SK-N-SH treated with all-trans-retinoic acid at 6 μM for 48 hours (cell line): ENCODE measurements around the gene PITPNC1.
A peak's percentile ranks its signal among the peaks of the same experiment; 100 is the strongest.

Source experiments
- ATAC-seq: fragments of 200-7000 bp; cut with Tn5 transposase; 3 replicates; pipeline ENCODE4 v1.9.1; 2020; ENCODE audit warnings: mild to moderate bottlenecking, moderate library complexity
- BACH2 ChIP-seq: fragments of 250-450 bp; sonication (Bioruptor Pico); IDR thresholded peaks from 2 replicates; pipeline ENCODE4 v1.9.0; 2021; ENCODE audit warnings: mild to moderate bottlenecking, borderline replicate concordance
- CSDC2 ChIP-seq: fragments of 250-450 bp; sonication (Bioruptor Pico); IDR thresholded peaks from 2 replicates; pipeline ENCODE4 v1.5.0; 2020; ENCODE audit warnings: mild to moderate bottlenecking, moderate library complexity
- ESRRG ChIP-seq: fragments of 250-450 bp; sonication (Bioruptor Pico); IDR thresholded peaks from 2 replicates; pipeline ENCODE4 v1.6.1; 2021; ENCODE audit warnings: mild to moderate bottlenecking
- GLIS3 ChIP-seq: fragments of 250-450 bp; sonication (Bioruptor Pico); IDR thresholded peaks from 2 replicates; pipeline ENCODE4 v1.5.0; 2020; ENCODE audit warnings: mild to moderate bottlenecking, moderate library complexity
- ISL1 ChIP-seq: fragments of 250-450 bp; sonication (Bioruptor Pico); IDR thresholded peaks from 2 replicates; pipeline ENCODE4 v2.1.2; 2022; ENCODE audit warnings: mild to moderate bottlenecking, moderate library complexity
- OSR1 ChIP-seq: fragments of 250-450 bp; sonication (Bioruptor Pico); IDR thresholded peaks from 2 replicates; pipeline ENCODE4 v1.8.0; 2022; ENCODE audit warnings: moderate library complexity, mild to moderate bottlenecking, inconsistent platforms
- PATZ1 ChIP-seq: fragments of 250-450 bp; sonication (Bioruptor Pico); IDR thresholded peaks from 2 replicates; pipeline ENCODE4 v1.8.0; 2020; ENCODE audit warnings: mild to moderate bottlenecking, moderate library complexity, borderline replicate concordance
- POU6F1 ChIP-seq: fragments of 250-450 bp; sonication (Bioruptor Pico); IDR thresholded peaks from 2 replicates; pipeline ENCODE4 v1.8.0; 2021; ENCODE audit warnings: low read depth, mild to moderate bottlenecking, moderate library complexity, borderline replicate concordance
- PPARA ChIP-seq: fragments of 250-450 bp; sonication (Bioruptor Pico); IDR thresholded peaks from 2 replicates; pipeline ENCODE4 v1.5.0; 2020; ENCODE audit warnings: mild to moderate bottlenecking, borderline replicate concordance
- RARB ChIP-seq: fragments of 250-450 bp; sonication (Bioruptor Pico); IDR thresholded peaks from 2 replicates; pipeline ENCODE4 v1.8.0; 2021; ENCODE audit warnings: mild to moderate bottlenecking, moderate library complexity
- TCF4 ChIP-seq: fragments of 250-450 bp; sonication (Bioruptor Pico); IDR thresholded peaks from 2 replicates; pipeline ENCODE4 v1.8.0; 2021; ENCODE audit warnings: mild to moderate bottlenecking, moderate library complexity, borderline replicate concordance
- TOX ChIP-seq: fragments of 250-450 bp; sonication (Bioruptor Pico); IDR thresholded peaks from 2 replicates; pipeline ENCODE4 v1.8.0; 2021; ENCODE audit warnings: mild to moderate bottlenecking, moderate library complexity, borderline replicate concordance
- TSHZ2 ChIP-seq: fragments of 250-450 bp; sonication (Bioruptor Pico); IDR thresholded peaks from 2 replicates; pipeline ENCODE4 v1.5.0; 2020; ENCODE audit warnings: mild to moderate bottlenecking, moderate library complexity
- ZC3H10 ChIP-seq: fragments of 250-450 bp; sonication (Bioruptor Pico); IDR thresholded peaks from 2 replicates; pipeline ENCODE4 v1.5.1; 2021; ENCODE audit warnings: mild to moderate bottlenecking, moderate library complexity
- ZFP3 ChIP-seq: fragments of 250-450 bp; sonication (Bioruptor Pico); IDR thresholded peaks from 2 replicates; pipeline ENCODE4 v1.5.0; 2020; ENCODE audit warnings: mild to moderate bottlenecking, moderate library complexity
- ZFP30 ChIP-seq: fragments of 450-650 bp; formaldehyde crosslinking; IDR thresholded peaks from 2 replicates; pipeline ENCODE4 v1.5.0; 2022; ENCODE audit warnings: mild to moderate bottlenecking, moderate library complexity
- ZNF565 ChIP-seq: fragments of 450-650 bp; formaldehyde crosslinking; conservative IDR thresholded peaks from 2 replicates; pipeline ENCODE4 v1.5.0; 2020; ENCODE audit warnings: low read depth, mild to moderate bottlenecking, moderate library complexity
- ZNF70 ChIP-seq: fragments of 450-650 bp; formaldehyde crosslinking; IDR thresholded peaks from 2 replicates; pipeline ENCODE4 v1.5.0; 2020; ENCODE audit warnings: mild to moderate bottlenecking, moderate library complexity
- ZNF8 ChIP-seq: fragments of 450-650 bp; formaldehyde crosslinking; IDR thresholded peaks from 2 replicates; pipeline ENCODE4 v1.5.0; 2020; ENCODE audit warnings: mild to moderate bottlenecking, moderate library complexity

PITPNC1 gene

GRCh38 chr17:67528751-67529436 is 151.8 kb downstream of the PITPNC1 start:
- peak; percentile 82; the same call in 1 of the 2 replicates for TF ChIP-seq ZFP3
- peak; percentile 78; the same call in 1 of the 2 replicates for TF ChIP-seq TSHZ2 (CRISPR knock-in tag)
- no peak for TF ChIP-seq OSR1 (CRISPR knock-in tag)
- TF ChIP-seq ZNF70 (CRISPR knock-in tag): peak; percentile 51; the same call in 1 of the 2 replicates
- no peak for TF ChIP-seq RARB
- peak; percentile 66; the same call in 1 of the 2 replicates for TF ChIP-seq TCF4 (CRISPR knock-in tag)
- TF ChIP-seq ZNF8 (CRISPR knock-in tag): 0 out of 2 replicates have a peak, but pooled peaks have one; percentile 12
- TF ChIP-seq POU6F1: no peak
- TF ChIP-seq BACH2 (CRISPR knock-in tag): no peak
- peak; percentile 63 for TF ChIP-seq ISL1 (CRISPR knock-in tag)
- TF ChIP-seq CSDC2 (CRISPR knock-in tag): peak; percentile 78; the same call in 1 of the 2 replicates
- no peak for TF ChIP-seq PPARA (CRISPR knock-in tag)
- TF ChIP-seq ZNF565 (CRISPR knock-in tag): peak; percentile 5; the same call in 1 of the 2 replicates
- ATAC-seq: peak; percentile 99

- no peak for TF ChIP-seq ZFP30 (CRISPR knock-in tag)
- TF ChIP-seq CSDC2 (CRISPR knock-in tag): no peak
- no peak for TF ChIP-seq ZFP3
- TF ChIP-seq OSR1 (CRISPR knock-in tag): no peak
- no peak for TF ChIP-seq ZC3H10 (CRISPR knock-in tag)
- no peak for TF ChIP-seq RARB
- ATAC-seq: no peak
Observed at GRCh38 chr17:67531291-67531690, 154.2 kb downstream of the PITPNC1 start.

GRCh38 chr17:67532326-67532871 is 155.3 kb downstream of the PITPNC1 start:
- TF ChIP-seq ZC3H10 (CRISPR knock-in tag) (no peak), ZNF70 (CRISPR knock-in tag) (no peak), GLIS3 (CRISPR knock-in tag) (no peak), ZNF8 (CRISPR knock-in tag) (no peak), ESRRG (CRISPR knock-in tag) (no peak)

GRCh38 chr17:67534941-67535340 is 157.9 kb downstream of the PITPNC1 start:
- ATAC-seq: no peak; the same call in 2 of the 3 replicates
- TF ChIP-seq PATZ1 (CRISPR knock-in tag) (no peak), ZC3H10 (CRISPR knock-in tag) (no peak), RARB (no peak)

More at GRCh38 chr17:67532326-67532871, 155.3 kb downstream of the PITPNC1 start:
- ATAC-seq: no peak

- TF ChIP-seq POU6F1 (no peak), ZNF8 (CRISPR knock-in tag) (no peak), ZC3H10 (CRISPR knock-in tag) (no peak), RARB (no peak), TOX (CRISPR knock-in tag) (no peak)
- TF ChIP-seq, all 23 proteins: peak for 0
- ATAC-seq: no peak
Observed at GRCh38 chr17:67542219-67543114, 165.4 kb downstream of the PITPNC1 start.
